GM12878 (cell line): ENCODE results near the gene ACSM4. TPM values are rescaled to one million over a fixed set of nuclear protein-coding genes. Genes with fewer than 3 reads are reported as not detected.

Experiments
- ATAC-seq: fragments of 200-7000 bp; cut with Tn5 transposase; 3 replicates; pipeline ENCODE4 v1.9.1; 2020; ENCODE audit warnings: mild to moderate bottlenecking, moderate library complexity
- BruUV-seq: library from RNA; stranded (reverse); fragments of 400-500 nt; replicated peaks from 2 replicates; lab custom pipeline; 2021; lab: Mats Ljungman, UMichigan
- CTCF ChIA-PET: fragments of 300-600 bp; sonication (Branson Sonifier 250); formaldehyde crosslinking; extraction: SDS; loops from one replicate; lab custom pipeline; 2021; ENCODE audit warnings: inconsistent platforms; lab: Yijun Ruan, JAX
- POLR2A ChIA-PET: fragments of 350-600 bp; formaldehyde crosslinking; extraction: SDS; loops from one replicate; lab custom pipeline; 2021; ENCODE audit warnings: inconsistent platforms; lab: Charles Lee
- RAD21 ChIA-PET: fragments of 300-600 bp; sonication (Branson Sonifier 250); formaldehyde crosslinking; loops from one replicate; lab custom pipeline; 2023; ENCODE audit warnings: antibody characterized with exemption; ENCODE audit not compliant: unreplicated experiment; lab: Charles Lee
- SMC1A ChIA-PET: fragments of 300-600 bp; sonication (Branson Sonifier 250); formaldehyde crosslinking; loops from one replicate; lab custom pipeline; 2023; ENCODE audit not compliant: unreplicated experiment, uncharacterized antibody; lab: Charles Lee
- DNase-seq: peaks from one replicate; pipeline ENCODE4 v3.0.0-alpha.2; 2011; ENCODE audit warnings: low read depth, low spot score
- FAIRE-seq: peaks from 3 replicates; lab custom pipeline; 2011; peaks lifted over from hg19 to GRCh38; lab: Jason Lieb, UNC
- H2AFZ ChIP-seq: 2 replicates; pipeline ENCODE4 v1.6.0; 2011; ENCODE audit warnings: low read depth, low read length, control low read depth; ENCODE audit not compliant: control insufficient read depth
- H3K27ac ChIP-seq: 2 replicates; pipeline ENCODE4 v1.5.1; 2011; ENCODE audit warnings: control low read depth; ENCODE audit not compliant: control insufficient read depth, insufficient read depth
- H3K27me3 ChIP-seq, 2 experiments: replicated peaks in 1 of 2; 2 replicates each; pipeline versions ENCODE4 v1.6.0 to v1.6.1; 2011; ENCODE audit warnings: low read length in 1 of 2; ENCODE audit not compliant: control insufficient read depth in 2 of 2, insufficient read depth in 2 of 2
- H3K36me3 ChIP-seq, 2 experiments: 2 replicates each; pipeline ENCODE4 v1.5.1; 2011; ENCODE audit warnings: low read length in 1 of 2; ENCODE audit not compliant: control insufficient read depth in 2 of 2, insufficient read depth in 2 of 2
- H3K4me1 ChIP-seq: 2 replicates; pipeline ENCODE4 v1.6.1; 2011; ENCODE audit warnings: mild to moderate bottlenecking, low read length, moderate library complexity, mixed read lengths; ENCODE audit not compliant: control insufficient read depth, insufficient read depth
- H3K4me2 ChIP-seq: 2 replicates; pipeline ENCODE4 v1.6.0; 2011; ENCODE audit warnings: control low read depth; ENCODE audit not compliant: control insufficient read depth, insufficient read depth
- H3K4me3 ChIP-seq: fragments of 200-600 bp; sonication (generic); 2 replicates; pipeline ENCODE4 v1.5.1; 2016
- H3K79me2 ChIP-seq: 2 replicates; pipeline ENCODE4 v1.6.0; 2011; ENCODE audit warnings: low read length; ENCODE audit not compliant: control insufficient read depth, insufficient read depth
- H3K9ac ChIP-seq: 2 replicates; pipeline ENCODE4 v1.8.0; 2011; ENCODE audit warnings: low read length, control low read depth, mixed read lengths; ENCODE audit not compliant: control insufficient read depth, insufficient read depth
- H3K9me3 ChIP-seq: replicated peaks from 3 replicates; pipeline ENCODE4 v1.5.1; 2011; ENCODE audit warnings: mild to moderate bottlenecking, low read length; ENCODE audit not compliant: control insufficient read depth, insufficient read depth
- H4K20me1 ChIP-seq: 2 replicates; pipeline ENCODE4 v1.6.0; 2011; ENCODE audit not compliant: control insufficient read depth, insufficient read depth
- BRCA1 ChIP-seq: IDR thresholded peaks from 2 replicates; pipeline ENCODE4 v1.6.1; 2011; ENCODE audit warnings: low read depth, low read length, improper control_type of control experiment
- HDAC2 ChIP-seq: fragments of 200-600 bp; sonication (generic); IDR thresholded peaks from 2 replicates; pipeline ENCODE4 v1.6.1; 2017
- KAT2A ChIP-seq: conservative IDR thresholded peaks from 2 replicates; pipeline ENCODE4 v1.6.1; 2011; ENCODE audit warnings: low read depth, low read length; ENCODE audit not compliant: control insufficient read depth
- LARP7 ChIP-seq: fragments of 450-650 bp; IDR thresholded peaks from 2 replicates; pipeline ENCODE4 v1.6.1; 2017; ENCODE audit warnings: mild to moderate bottlenecking
- NR2C2 ChIP-seq: IDR thresholded peaks from 2 replicates; pipeline ENCODE4 v1.6.1; 2011; ENCODE audit warnings: borderline replicate concordance, low read depth; ENCODE audit not compliant: control insufficient read depth, insufficient read length
- SIX5 ChIP-seq: IDR thresholded peaks from 2 replicates; pipeline ENCODE4 v1.6.1; 2011; ENCODE audit warnings: mild to moderate bottlenecking, low read depth, low read length, moderate library complexity; ENCODE audit not compliant: severe bottlenecking
- STAT1 ChIP-seq: fragments of 450-650 bp; conservative IDR thresholded peaks from 2 replicates; pipeline ENCODE4 v1.6.1; 2014; ENCODE audit warnings: antibody characterized with exemption, mild to moderate bottlenecking
- ZBED1 ChIP-seq: IDR thresholded peaks from 2 replicates; pipeline ENCODE4 v1.6.1; 2016; ENCODE audit warnings: borderline replicate concordance
- WGBS: methylation state at CpG from one replicate; pipeline ENCODE4 v1.1.6; 2016; ENCODE audit warnings: low lambda C conversion rate; ENCODE audit not compliant: insufficient replicate concordance, insufficient coverage; ENCODE audit errors: missing lambda C conversion rate; 5-methylcytosine and 5-hydroxymethylcytosine counted together
- in situ Hi-C: fragments of 300-500 bp; cut with MboI; formaldehyde crosslinking; loops from 9 replicates; pipeline ENCODE4 v1.14.3; 2018; ENCODE audit warnings: mixed read lengths
- intact Hi-C: fragments of 100-400 bp; cut with micrococcal nuclease; formaldehyde crosslinking; loops from one replicate; pipeline ENCODE4 v1.14.2; 2022; ENCODE audit not compliant: unreplicated experiment
- polyA plus RNA-seq, 11 experiments: library from polyadenylated mRNA; depleted of rRNA in 4 of 11; unstranded in 6 of 11; stranded (reverse) in 5 of 11; fragments of >200 nt; fragmentation: Nextera tagmentation in 4 of 11; fragmentation: Illumina TruSeq in 1 of 11; extraction: Ambion mirVana in 4 of 11; extraction: Trizol in 1 of 11; gene quantifications; 1 replicate in 1 of 11; 2 replicates in 10 of 11; pipeline versions ENCODE4 v1.2.1 to v1.2.3, GENCODE V29; 2011 to 2016; ENCODE audit warnings: inconsistent platforms in 2 of 11, missing spikeins in 2 of 11, low read depth in 1 of 11
- total RNA-seq, 4 experiments: library from RNA; depleted of rRNA in 3 of 4; stranded (reverse); fragments of >200 nt in 3 of 4; fragmentation: Illumina TruSeq in 1 of 4; extraction: Trizol in 1 of 4; gene quantifications; 2 replicates each; pipeline versions ENCODE4 v1.2.1 to v1.2.3, GENCODE V29; 2013 to 2021
- TF ChIP-seq, protein P1 (sequence below): IDR thresholded peaks from 2 replicates; pipeline ENCODE4 v1.6.1; 2011; ENCODE audit warnings: borderline replicate concordance, low read depth, mild to moderate bottlenecking, moderate library complexity, mixed read lengths, low read length; ENCODE audit not compliant: insufficient read depth; ENCODE audit errors: extremely low read length

ACSM4 gene
- total and polyA plus RNA-seq, 10 of the 15 experiments (the other 5 are each of a cell fraction or from before 2014, with no cell fraction given), result not detected

DNA sequence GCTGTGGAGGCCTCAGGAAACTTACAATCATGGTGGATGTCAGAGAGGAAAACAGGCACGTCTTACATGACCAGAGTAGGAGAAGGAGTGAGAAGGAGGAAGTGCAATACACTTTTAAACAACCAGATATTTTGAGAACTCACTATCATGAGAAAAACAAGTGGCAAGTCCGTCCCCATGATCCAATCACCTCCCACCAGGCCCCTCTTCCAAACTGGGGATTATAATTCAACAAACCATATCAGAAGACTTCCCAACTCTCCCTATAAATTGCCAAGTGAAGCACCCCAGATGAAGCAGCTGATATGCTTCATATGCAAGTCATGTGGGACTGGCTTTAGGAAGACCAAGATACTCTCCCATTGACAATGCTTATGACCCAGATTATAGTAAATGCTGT, 11.6 kb upstream of the ACSM4 start:
- Histone ChIP-seq H3K27ac (no peak overlapping the region), H3K79me2 (no peaks in the 10 kb centered on the region), H3K4me1 (no peaks in the 10 kb centered on the region), H3K36me3 (no peaks in the 10 kb centered on the region), H3K9me3 (no peaks in the 10 kb centered on the region; the same call in 2 of the 3 replicates), H3K4me2 (no peak overlapping the region), H3K9ac (no peak overlapping the region), H4K20me1 (no peaks in the 10 kb centered on the region), H3K27me3 (no peaks in the 10 kb centered on the region), H2AFZ (no peak overlapping the region), H3K4me3 (no peak overlapping the region)
- ATAC-seq (no peak), DNase-seq (no peak), FAIRE-seq (no peak)
- TF ChIP-seq SIX5 (no peak), HDAC2 (no peak), LARP7 (no peak), BRCA1 (no peak), KAT2A (no peak), NR2C2 (no peak), STAT1 (no peak), ZBED1 (no peak)
- TF ChIP-seq, protein P1, sequence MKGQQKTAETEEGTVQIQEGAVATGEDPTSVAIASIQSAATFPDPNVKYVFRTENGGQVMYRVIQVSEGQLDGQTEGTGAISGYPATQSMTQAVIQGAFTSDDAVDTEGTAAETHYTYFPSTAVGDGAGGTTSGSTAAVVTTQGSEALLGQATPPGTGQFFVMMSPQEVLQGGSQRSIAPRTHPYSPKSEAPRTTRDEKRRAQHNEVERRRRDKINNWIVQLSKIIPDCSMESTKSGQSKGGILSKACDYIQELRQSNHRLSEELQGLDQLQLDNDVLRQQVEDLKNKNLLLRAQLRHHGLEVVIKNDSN, result no peak
- in situ Hi-C loops (no loop called here), intact Hi-C loops (no loop called here)
- CTCF ChIA-PET, result no interaction called here
- WGBS, result 17% methylated on average over 2 of the region's 2 CpGs
- BruUV-seq, result no TSS peak
- SMC1A ChIA-PET, result no interaction called here
- RAD21 ChIA-PET, result no interaction called here
- POLR2A ChIA-PET, result no interaction called here
